ENCODE results near the gene TSHZ2. TPM values are rescaled to one million over a fixed set of nuclear protein-coding genes. Genes with fewer than 3 reads are reported as not detected.

TSHZ2 gene
- total RNA-seq, 1 donor from 2014 or later, result 5.2 TPM

GRCh38 chr20:53336892-53337291 is 364.7 kb downstream of the TSHZ2 start:
- Histone ChIP-seq H3K4me1 (no peaks in the 10 kb centered on the region), H3K36me3 (no peaks in the 10 kb centered on the region), H3K27ac (no peak overlapping the region), H3K4me3 (no peak overlapping the region), H3K27me3 (no peaks in the 10 kb centered on the region), H3K9me3 (no peaks in the 10 kb centered on the region)
- intact Hi-C loops (cut with DNase I), result no loop called here
- no peak for DNase-seq
- no peak for ATAC-seq
- TF ChIP-seq CTCF (IDR thresholded peaks at IDR 0.05), result no peak

DNA sequence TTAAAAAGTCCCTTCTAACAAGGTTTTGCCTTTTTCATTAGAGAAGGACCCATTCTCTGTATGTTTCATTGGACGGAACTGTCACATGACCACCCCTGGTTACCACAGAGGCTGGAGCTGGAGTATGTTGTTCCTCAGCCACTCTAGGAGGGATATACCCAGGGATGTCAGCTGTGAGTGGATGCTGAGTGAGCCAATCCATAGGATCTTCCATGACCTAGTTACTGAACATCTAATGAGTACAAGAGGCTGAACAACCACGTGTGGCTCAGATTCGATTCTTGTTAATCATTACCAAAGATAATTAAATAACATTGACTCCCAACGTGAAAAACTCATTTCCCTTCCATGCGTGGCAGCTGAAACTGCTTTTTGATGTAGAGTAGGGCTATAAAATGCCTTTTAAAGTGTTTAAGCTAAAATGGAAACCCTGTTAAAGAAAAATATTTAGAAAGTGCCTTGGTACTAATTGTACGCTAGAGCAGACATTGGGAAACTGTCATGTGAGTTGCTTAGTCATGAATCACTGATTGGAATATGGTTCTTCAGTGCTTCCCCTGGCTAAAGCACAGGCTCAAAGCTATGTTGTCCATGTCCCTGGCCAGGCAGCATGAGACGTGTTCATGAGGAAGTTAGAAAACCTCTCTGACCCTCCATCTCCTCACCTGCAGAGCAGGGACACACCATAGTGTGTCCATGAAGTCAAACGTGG is 365.4 kb downstream of the TSHZ2 start:
- ATAC-seq (no peak), DNase-seq (no peak)
- Histone ChIP-seq H3K4me1 (no peaks in the 10 kb centered on the region), H3K9me3 (no peaks in the 10 kb centered on the region), H3K4me3 (no peak overlapping the region), H3K36me3 (no peaks in the 10 kb centered on the region), H3K27ac (no peak overlapping the region), H3K27me3 (no peaks in the 10 kb centered on the region)
- intact Hi-C loops (cut with DNase I), result no loop called here
- no peak for TF ChIP-seq CTCF (IDR thresholded peaks at IDR 0.05)

- Histone ChIP-seq H3K4me3 (no peak overlapping the region), H3K36me3 (no peaks in the 10 kb centered on the region), H3K27me3 (no peaks in the 10 kb centered on the region), H3K4me1 (no peaks in the 10 kb centered on the region), H3K27ac (no peak overlapping the region), H3K9me3 (no peaks in the 10 kb centered on the region)
- no peak for DNase-seq
- intact Hi-C loops (cut with DNase I), result no loop called here
- ATAC-seq, result no peak
- TF ChIP-seq CTCF (IDR thresholded peaks at IDR 0.05), result no peak
Observed at GRCh38 chr20:53338716-53339115, 366.6 kb downstream of the TSHZ2 start.

DNA sequence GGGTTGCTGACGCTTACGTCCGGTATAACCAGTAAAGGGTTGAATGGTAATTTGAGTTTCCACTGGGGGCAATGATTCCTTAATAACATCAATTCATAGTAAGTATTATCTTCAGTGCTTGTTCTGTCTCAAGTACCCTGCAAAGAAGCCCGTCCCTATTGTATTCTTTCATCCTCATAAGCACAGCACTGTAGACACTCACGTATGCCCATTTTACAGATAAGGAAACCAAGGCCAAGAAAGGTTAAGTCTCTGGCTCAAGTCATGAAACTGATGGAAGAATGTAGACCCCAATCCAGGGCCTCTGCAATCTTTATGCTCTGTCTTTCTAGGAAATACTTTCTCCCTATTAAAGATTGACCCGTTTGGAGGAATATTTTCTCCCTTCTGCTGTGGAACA is 370.3 kb downstream of the TSHZ2 start:
- intact Hi-C loops (cut with DNase I), result no loop called here
- no peaks in the 10 kb centered on the region for H3K9me3 ChIP-seq
- no peak for DNase-seq
- H3K4me1 ChIP-seq, result no peaks in the 10 kb centered on the region
- H3K27me3 ChIP-seq, result no peaks in the 10 kb centered on the region
- H3K36me3 ChIP-seq, result no peaks in the 10 kb centered on the region
- TF ChIP-seq CTCF (IDR thresholded peaks at IDR 0.05), result no peak
- ATAC-seq, result no peak
- H3K4me3 ChIP-seq, result no peak overlapping the region
- no peak overlapping the region for H3K27ac ChIP-seq

DNA sequence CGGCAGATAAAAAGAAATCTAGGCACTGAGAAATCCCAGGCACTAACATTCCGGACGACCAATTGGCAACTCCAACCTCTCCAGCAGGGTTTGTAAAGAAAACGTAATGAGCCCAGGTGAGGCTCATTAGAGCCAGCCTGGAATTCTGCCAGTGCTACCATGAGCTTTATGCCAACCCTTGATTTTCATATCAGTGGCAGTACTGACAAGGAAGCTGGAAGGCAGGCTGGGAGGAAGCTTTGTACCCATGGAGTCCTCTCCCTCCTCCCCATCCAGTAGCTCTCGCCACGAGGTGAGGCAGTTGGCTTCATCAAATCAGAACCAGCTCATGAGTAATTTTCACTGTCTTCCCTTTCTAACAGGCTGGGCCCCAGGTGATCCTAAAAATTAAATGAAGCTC is 371.3 kb downstream of the TSHZ2 start:
- no peak overlapping the region for H3K27ac ChIP-seq
- no peak for TF ChIP-seq CTCF (IDR thresholded peaks at IDR 0.05)
- H3K9me3 ChIP-seq, result no peaks in the 10 kb centered on the region
- H3K36me3 ChIP-seq, result no peaks in the 10 kb centered on the region
- H3K4me3 ChIP-seq, result no peak overlapping the region
- no peaks in the 10 kb centered on the region for H3K27me3 ChIP-seq
- DNase-seq (no peak), ATAC-seq (no peak)
- intact Hi-C loops (cut with DNase I), result no loop called here
- H3K4me1 ChIP-seq, result no peaks in the 10 kb centered on the region

- H3K27me3 ChIP-seq, result no peaks in the 10 kb centered on the region
- H3K27ac ChIP-seq, result no peak overlapping the region
- no peak for TF ChIP-seq CTCF (IDR thresholded peaks at IDR 0.05)
- no peaks in the 10 kb centered on the region for H3K4me1 ChIP-seq
- ATAC-seq (no peak), DNase-seq (no peak)
- no peaks in the 10 kb centered on the region for H3K36me3 ChIP-seq
- no peaks in the 10 kb centered on the region for H3K9me3 ChIP-seq
- intact Hi-C loops (cut with DNase I), result no loop called here
- H3K4me3 ChIP-seq, result no peak overlapping the region
Observed at GRCh38 chr20:53344891-53345290, 372.7 kb downstream of the TSHZ2 start.

Measured in upper lobe of right lung (tissue), 1 donor.